B cell (primary cell): Measurements from ENCODE around the gene TGFB1.

Experiments
- CTCF ChIP-seq: fragments of 200-600 bp; IDR thresholded peaks from one replicate; pipeline ENCODE4 v1.8.0; 2022; ENCODE audit warnings: antibody characterized with exemption, mild to moderate bottlenecking
- EZH2 ChIP-seq: IDR thresholded peaks from 2 replicates; pipeline ENCODE4 v1.6.1; 2012; ENCODE audit warnings: borderline replicate concordance, low read depth, mild to moderate bottlenecking, moderate library complexity, low read length; ENCODE audit not compliant: insufficient read depth, poor library complexity, severe bottlenecking

GRCh38 chr19:41295499-41295898 lies 58.2 kb downstream of the TGFB1 start:
- TF ChIP-seq CTCF (no peak), EZH2 (no peak)
